ENCODE measurements around the gene ATG2A.

ATG2A gene

DNA sequence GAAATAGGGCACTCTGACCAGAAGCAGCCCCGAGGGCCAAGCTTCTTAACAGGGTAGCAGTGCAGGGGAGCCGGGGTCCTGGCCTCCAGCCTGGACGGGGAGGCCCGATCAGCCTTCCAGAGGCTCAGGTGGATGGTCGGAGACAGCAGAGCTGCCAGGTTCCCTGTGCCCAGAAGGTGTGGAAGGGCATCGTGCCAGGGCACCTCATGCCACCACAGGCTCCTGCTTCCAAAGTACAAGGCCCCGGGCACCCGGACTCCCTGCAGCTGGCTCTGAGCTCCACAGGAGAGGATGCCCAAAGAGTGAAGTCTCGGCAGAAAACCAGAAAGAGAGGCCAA lies 52.9 kb downstream of the ATG2A start:
- H3K27ac ChIP-seq = no peak overlapping the region
- no peak for TF ChIP-seq ZFX (IDR thresholded peaks at IDR 0.05; ENCODE audit: borderline replicate concordance)
- TF ChIP-seq, protein P1, sequence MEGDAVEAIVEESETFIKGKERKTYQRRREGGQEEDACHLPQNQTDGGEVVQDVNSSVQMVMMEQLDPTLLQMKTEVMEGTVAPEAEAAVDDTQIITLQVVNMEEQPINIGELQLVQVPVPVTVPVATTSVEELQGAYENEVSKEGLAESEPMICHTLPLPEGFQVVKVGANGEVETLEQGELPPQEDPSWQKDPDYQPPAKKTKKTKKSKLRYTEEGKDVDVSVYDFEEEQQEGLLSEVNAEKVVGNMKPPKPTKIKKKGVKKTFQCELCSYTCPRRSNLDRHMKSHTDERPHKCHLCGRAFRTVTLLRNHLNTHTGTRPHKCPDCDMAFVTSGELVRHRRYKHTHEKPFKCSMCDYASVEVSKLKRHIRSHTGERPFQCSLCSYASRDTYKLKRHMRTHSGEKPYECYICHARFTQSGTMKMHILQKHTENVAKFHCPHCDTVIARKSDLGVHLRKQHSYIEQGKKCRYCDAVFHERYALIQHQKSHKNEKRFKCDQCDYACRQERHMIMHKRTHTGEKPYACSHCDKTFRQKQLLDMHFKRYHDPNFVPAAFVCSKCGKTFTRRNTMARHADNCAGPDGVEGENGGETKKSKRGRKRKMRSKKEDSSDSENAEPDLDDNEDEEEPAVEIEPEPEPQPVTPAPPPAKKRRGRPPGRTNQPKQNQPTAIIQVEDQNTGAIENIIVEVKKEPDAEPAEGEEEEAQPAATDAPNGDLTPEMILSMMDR (IDR thresholded peaks at IDR 0.05) = no peak

DNA sequence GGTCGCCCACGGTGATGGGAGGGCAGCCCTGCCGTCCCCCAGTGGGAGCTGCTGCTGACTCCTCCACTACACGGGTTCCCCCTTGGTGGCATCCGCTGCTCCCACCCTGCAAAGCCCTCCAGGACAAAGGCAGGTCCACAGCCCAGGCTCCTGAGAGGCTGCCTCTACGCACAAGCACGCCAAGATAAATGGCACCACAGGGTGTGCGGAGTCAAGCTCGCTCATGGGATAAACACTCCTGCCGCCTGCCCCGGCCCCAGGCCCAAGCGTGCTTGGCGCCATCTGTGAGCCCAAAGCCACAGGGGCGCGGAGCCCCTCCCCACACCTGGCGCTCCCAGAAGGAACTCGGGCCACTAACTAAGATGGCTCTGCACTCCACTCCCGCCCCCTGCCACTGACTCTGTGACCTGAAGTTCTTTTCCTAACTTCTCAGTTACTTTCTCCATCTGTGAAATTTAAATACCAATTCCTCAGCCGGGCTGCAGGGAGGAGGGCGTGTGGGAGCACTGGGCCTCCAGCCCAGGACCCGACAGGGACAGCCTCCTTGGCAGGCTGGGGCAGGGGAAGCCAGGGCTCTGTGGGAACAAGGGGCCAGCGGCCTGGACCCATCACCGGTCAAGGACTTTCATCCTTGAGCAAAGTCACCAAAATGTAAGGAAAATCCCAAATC lies 53.5 kb downstream of the ATG2A start:
- H3K27ac ChIP-seq = no peak overlapping the region
- no peak for TF ChIP-seq ZFX (IDR thresholded peaks at IDR 0.05; ENCODE audit: borderline replicate concordance)
- TF ChIP-seq, protein P1 (IDR thresholded peaks at IDR 0.05) = no peak

DNA sequence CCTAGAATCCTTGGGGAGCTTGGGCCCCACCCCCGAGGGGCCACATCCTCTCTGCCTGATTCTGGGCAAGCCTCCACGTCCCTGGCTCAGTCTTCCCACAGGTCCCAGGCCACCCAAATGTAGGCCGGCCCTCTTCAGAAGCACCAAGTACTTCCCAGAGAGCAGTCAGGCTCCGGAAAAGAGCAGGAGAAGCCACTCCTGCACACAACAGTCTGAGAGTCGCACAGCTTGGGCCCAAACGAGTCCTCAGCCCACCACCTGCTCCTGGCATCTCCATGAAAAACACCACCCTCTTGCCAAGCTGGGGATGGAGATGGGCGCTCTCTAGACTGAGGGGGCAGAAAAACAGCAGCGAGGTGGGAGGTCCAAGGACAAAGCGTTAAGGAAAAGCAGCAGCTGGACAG lies 54.0 kb downstream of the ATG2A start:
- H3K27ac ChIP-seq = no peak overlapping the region
- no peak for TF ChIP-seq ZFX (IDR thresholded peaks at IDR 0.05; ENCODE audit: borderline replicate concordance)
- TF ChIP-seq, protein P1 (IDR thresholded peaks at IDR 0.05) = no peak

- TF ChIP-seq, protein P1 (IDR thresholded peaks at IDR 0.05) = no peak
- TF ChIP-seq ZFX (IDR thresholded peaks at IDR 0.05; ENCODE audit: borderline replicate concordance) = no peak
- no peak overlapping the region for H3K27ac ChIP-seq
These were observed 55.6 kb downstream of the ATG2A start for GRCh38 chr11:64861227-64861975.

- H3K27ac ChIP-seq = no peak overlapping the region
- TF ChIP-seq, protein P1 (IDR thresholded peaks at IDR 0.05) = no peak
- no peak for TF ChIP-seq ZFX (IDR thresholded peaks at IDR 0.05; ENCODE audit: borderline replicate concordance)
These were observed 57.2 kb downstream of the ATG2A start for GRCh38 chr11:64859542-64860414.

- H3K27ac ChIP-seq = no peak overlapping the region
These were observed 58.3 kb downstream of the ATG2A start for GRCh38 chr11:64858467-64859263.

More at GRCh38 chr11:64858467-64859263, 58.3 kb downstream of the ATG2A start:
- TF ChIP-seq, protein P1 (IDR thresholded peaks at IDR 0.05) = no peak
- TF ChIP-seq ZFX (IDR thresholded peaks at IDR 0.05; ENCODE audit: borderline replicate concordance) = no peak

All from 22Rv1 (cell line).